GM21367 (cell line): ENCODE measurements around the gene C2CD3.

Experiments used
- ATAC-seq: cut with Tn5 transposase; IDR thresholded peaks from one replicate; pipeline ENCODE4 v1.9.1; 2021; ENCODE audit not compliant: unreplicated experiment

C2CD3 gene

DNA sequence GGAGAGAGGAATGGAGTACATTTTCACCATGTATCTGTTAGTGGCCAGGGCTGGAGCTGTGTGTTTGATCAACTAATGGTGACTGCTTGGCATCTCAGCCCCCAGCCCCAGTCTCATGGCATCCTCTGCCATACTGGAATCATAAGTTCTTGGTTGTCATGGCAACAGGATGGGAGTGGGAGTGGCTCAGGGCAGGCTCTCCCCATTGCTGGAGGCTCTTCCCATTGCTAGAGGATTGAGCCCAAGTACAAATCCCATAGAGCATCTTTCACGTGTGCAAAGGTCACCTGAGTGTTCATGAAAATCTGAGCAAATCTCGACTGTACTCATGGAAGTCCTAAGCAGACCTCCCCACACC lies 205.1 kb downstream of the C2CD3 start:
- ATAC-seq = no peak

GRCh38 chr11:73965076-73965763 lies 205.6 kb downstream of the C2CD3 start:
- no peak for ATAC-seq

- no peak for ATAC-seq
These were observed 206.9 kb downstream of the C2CD3 start for GRCh38 chr11:73963861-73964260.
